ENCODE data around the gene GALR2.

The GALR2 gene

DNA sequence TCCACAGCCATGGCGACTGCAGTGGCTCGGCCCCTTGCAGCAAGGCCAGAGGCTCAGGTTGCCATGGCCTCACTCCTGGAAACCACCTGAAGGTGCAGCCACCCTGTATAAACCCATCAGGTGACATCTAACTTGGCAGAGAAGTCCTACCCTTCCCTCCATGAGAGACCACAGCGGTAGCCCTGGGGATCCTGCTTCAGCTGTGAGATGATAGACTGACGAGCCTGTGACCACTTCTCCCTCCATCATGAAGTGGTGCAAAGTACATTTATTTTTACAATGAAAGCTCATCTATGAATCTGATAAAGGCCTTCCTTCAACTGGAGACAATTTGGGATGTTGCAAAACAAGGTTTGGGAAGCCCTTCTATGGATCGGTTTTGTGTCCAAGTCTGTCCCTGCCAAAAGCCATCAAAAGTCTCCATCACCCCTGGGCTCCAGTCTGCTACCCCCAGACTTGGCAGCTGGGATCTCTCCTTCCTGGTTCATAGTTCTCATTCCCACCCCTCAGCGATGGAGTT lies 6.2 kb downstream of the GALR2 start:
- TF ChIP-seq, protein P1, sequence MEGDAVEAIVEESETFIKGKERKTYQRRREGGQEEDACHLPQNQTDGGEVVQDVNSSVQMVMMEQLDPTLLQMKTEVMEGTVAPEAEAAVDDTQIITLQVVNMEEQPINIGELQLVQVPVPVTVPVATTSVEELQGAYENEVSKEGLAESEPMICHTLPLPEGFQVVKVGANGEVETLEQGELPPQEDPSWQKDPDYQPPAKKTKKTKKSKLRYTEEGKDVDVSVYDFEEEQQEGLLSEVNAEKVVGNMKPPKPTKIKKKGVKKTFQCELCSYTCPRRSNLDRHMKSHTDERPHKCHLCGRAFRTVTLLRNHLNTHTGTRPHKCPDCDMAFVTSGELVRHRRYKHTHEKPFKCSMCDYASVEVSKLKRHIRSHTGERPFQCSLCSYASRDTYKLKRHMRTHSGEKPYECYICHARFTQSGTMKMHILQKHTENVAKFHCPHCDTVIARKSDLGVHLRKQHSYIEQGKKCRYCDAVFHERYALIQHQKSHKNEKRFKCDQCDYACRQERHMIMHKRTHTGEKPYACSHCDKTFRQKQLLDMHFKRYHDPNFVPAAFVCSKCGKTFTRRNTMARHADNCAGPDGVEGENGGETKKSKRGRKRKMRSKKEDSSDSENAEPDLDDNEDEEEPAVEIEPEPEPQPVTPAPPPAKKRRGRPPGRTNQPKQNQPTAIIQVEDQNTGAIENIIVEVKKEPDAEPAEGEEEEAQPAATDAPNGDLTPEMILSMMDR (IDR thresholded peaks at IDR 0.05; ENCODE audit: extremely low read depth, insufficient read depth, missing control alignments), result no peak
- DNase-seq (ENCODE audit: low spot score), result no peak
- in situ Hi-C loops (cut with MboI; ENCODE audit: low pct_unique_long_range_greater_than_20kb, low sequenced_read_pairs, unreplicated experiment), result no loop called here

DNA sequence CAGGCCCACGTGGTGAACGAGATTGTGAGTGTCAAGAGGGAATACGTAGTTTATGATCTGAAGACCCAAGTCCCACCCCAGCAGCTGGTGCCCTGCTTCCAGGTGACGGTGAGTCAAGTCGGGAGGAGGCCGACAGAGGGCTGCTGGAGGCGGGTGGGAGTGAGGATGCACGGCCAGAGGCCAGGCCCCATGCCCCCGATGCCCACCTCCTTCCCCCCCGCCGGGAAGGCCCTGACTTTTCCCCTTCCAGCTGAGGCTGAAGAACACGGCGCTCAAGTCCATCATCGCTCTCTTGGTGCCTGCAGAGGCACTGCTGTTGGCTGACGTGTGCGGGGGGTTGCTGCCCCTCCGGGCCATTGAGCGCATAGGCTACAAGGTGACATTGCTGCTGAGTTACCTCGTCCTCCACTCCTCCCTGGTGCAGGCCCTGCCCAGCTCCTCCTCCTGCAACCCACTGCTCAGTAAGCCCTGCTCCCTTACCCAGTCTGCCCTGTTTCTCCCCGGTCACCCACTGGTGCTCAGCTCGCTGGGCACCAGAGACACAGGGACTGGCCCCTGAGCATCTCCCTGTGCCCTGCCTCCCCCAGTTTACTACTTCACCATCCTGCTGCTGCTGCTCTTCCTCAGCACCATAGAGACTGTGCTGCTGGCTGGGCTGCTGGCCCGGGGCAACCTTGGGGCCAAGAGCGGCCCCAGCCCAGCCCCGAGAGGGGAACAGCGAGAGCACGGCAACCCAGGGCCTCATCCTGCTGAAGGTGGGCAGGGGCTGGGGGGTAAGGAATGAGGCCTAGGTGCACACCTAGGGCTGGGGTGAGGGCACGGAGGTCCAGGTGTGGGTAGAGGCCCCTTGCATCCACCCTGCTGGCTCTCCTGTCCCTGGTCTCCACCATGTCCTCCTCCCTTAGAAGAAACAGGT lies 7.0 kb downstream of the GALR2 start:
- in situ Hi-C loops (cut with MboI; ENCODE audit: low pct_unique_long_range_greater_than_20kb, low sequenced_read_pairs, unreplicated experiment), result no loop called here
- TF ChIP-seq, protein P1 (IDR thresholded peaks at IDR 0.05; ENCODE audit: extremely low read depth, insufficient read depth, missing control alignments), result no peak
- DNase-seq (ENCODE audit: low spot score), result no peak

GRCh38 chr17:76082326-76083251 lies 8.0 kb downstream of the GALR2 start:
- TF ChIP-seq, protein P1 (IDR thresholded peaks at IDR 0.05; ENCODE audit: extremely low read depth, insufficient read depth, missing control alignments), result no peak
- DNase-seq (ENCODE audit: low spot score), result no peak
- in situ Hi-C loops (cut with MboI; ENCODE audit: low pct_unique_long_range_greater_than_20kb, low sequenced_read_pairs, unreplicated experiment), result no loop called here

DNA sequence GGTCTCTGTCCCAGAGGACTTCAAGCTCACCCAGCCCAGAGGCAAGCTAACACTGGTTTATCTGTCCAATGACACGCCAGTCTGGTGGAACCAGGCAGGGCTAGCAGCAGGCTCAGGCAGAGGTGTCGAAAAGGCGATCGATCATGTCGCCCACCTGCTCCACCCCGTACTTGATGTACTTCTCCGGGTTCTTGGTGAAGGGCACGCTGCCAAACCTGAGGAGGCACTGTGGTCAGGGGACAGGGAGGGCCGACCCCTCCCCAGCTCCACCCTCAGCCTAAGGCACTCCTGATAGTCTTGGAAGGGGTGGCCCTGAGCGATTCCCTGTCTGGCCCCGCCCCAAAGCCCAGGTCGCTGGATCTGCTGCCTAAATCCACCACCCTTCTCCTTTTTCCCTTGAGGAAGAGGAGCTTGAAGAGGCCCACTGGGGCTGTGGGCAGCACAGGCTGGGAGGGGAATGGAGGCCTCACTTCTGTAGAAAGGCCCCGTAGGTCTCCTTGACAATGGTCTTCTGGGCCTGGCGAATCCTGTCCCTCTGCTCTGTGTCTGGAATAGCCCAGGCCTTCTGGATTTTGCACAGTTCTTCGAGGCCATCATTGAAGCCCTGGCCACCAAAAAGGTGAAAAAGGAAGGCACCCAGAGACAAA lies 9.1 kb downstream of the GALR2 start:
- in situ Hi-C loops (cut with MboI; ENCODE audit: low pct_unique_long_range_greater_than_20kb, low sequenced_read_pairs, unreplicated experiment), result no loop called here
- TF ChIP-seq, protein P1 (IDR thresholded peaks at IDR 0.05; ENCODE audit: extremely low read depth, insufficient read depth, missing control alignments), result no peak
- no peak for DNase-seq (ENCODE audit: low spot score)

- in situ Hi-C loops (cut with MboI; ENCODE audit: low pct_unique_long_range_greater_than_20kb, low sequenced_read_pairs, unreplicated experiment), result no loop called here
- TF ChIP-seq, protein P1 (IDR thresholded peaks at IDR 0.05; ENCODE audit: extremely low read depth, insufficient read depth, missing control alignments), result no peak
Measured at GRCh38 chr17:76085066-76085730, 10.6 kb downstream of the GALR2 start.

More at GRCh38 chr17:76085066-76085730, 10.6 kb downstream of the GALR2 start:
- DNase-seq (ENCODE audit: low spot score), result no peak
